ENCODE measurements around the gene PUS10.
"Not testable (repeated sequence)": the region's sequence is repeated elsewhere in the genome, so short reads cannot be mapped to it uniquely, and the experiment has no call there.

Gene PUS10

GRCh38 chr2:61013382-61013781 is 4.7 kb downstream of the PUS10 start:
- no peak overlapping the region for H3K4me2 ChIP-seq (ENCODE audit: insufficient read depth, low read length)
- TF ChIP-seq CTCF (IDR thresholded peaks at IDR 0.05; ENCODE audit: borderline replicate concordance, extremely low read depth, low read length, poor library complexity, severe bottlenecking) (no peak), EZH2 (IDR thresholded peaks at IDR 0.05; ENCODE audit: borderline replicate concordance, low read depth, low read length, severe bottlenecking) (no peak)

GRCh38 chr2:61012303-61012702 is 5.8 kb downstream of the PUS10 start:
- Histone ChIP-seq H3K79me2 (ENCODE audit: insufficient read depth, low read length) (peaks cover 16% of the 10 kb centered on the region), H3K4me1 (ENCODE audit: insufficient read depth, low read length) (peaks cover 19% of the 10 kb centered on the region)
- H3K4me3 ChIP-seq (ENCODE audit: low read depth in 1 of 2, low read length in 2 of 2); H3K27me3 ChIP-seq (ENCODE audit: insufficient read depth, low read length, poor library complexity); H3K9me3 ChIP-seq (ENCODE audit: insufficient read depth, low read length, severe bottlenecking); H3K27ac ChIP-seq (ENCODE audit: low read length); H4K20me1 ChIP-seq (ENCODE audit: insufficient read depth, low read length); H3K4me2 ChIP-seq (ENCODE audit: insufficient read depth, low read length); H2AFZ ChIP-seq (ENCODE audit: low read depth, low read length); H3K9ac ChIP-seq (ENCODE audit: low read depth, low read length); DNase-seq; ATAC-seq (ENCODE audit: insufficient read depth, low read depth); H3K36me3 ChIP-seq (ENCODE audit: insufficient read depth, low read length): not testable (repeated sequence)

More at GRCh38 chr2:61013382-61013781, 4.7 kb downstream of the PUS10 start:
- H2AFZ ChIP-seq (ENCODE audit: low read depth, low read length): no peak overlapping the region
- no peak overlapping the region for H3K9ac ChIP-seq (ENCODE audit: low read depth, low read length)
- peaks cover 4% of the 10 kb centered on the region for H3K36me3 ChIP-seq (ENCODE audit: insufficient read depth, low read length)
- no peak overlapping the region for H3K4me3 ChIP-seq (ENCODE audit: low read depth in 1 of 2, low read length in 2 of 2)
- no peaks in the 10 kb centered on the region for H3K9me3 ChIP-seq (ENCODE audit: insufficient read depth, low read length, severe bottlenecking)
- DNase-seq: no peak
- H3K4me1 ChIP-seq (ENCODE audit: insufficient read depth, low read length): peaks cover 19% of the 10 kb centered on the region
- H3K79me2 ChIP-seq (ENCODE audit: insufficient read depth, low read length): peaks cover 26% of the 10 kb centered on the region
- H4K20me1 ChIP-seq (ENCODE audit: insufficient read depth, low read length): no peaks in the 10 kb centered on the region
- ATAC-seq (ENCODE audit: insufficient read depth, low read depth): no peak
- no peak overlapping the region for H3K27ac ChIP-seq (ENCODE audit: low read length)
- H3K27me3 ChIP-seq (ENCODE audit: insufficient read depth, low read length, poor library complexity): no peaks in the 10 kb centered on the region

DNA sequence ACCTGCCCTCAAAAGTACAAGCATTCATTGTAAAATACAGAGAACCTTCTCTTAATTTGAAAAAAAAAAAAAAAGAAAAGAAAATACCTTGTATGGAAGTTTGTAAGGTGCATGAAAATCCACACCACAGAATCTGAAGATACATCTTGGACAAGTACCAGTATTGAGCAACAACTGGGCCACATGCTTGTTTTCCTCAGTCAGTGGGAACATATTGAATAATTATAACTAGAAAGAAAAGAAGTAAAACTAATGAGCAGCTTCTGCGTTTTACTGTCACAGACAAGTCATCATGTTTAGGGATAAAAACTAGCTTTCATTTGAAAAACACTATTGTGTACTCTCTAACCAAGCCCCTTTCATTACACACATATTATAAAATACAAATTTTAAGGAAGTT is 6.4 kb downstream of the PUS10 start:
- H3K27me3 ChIP-seq (ENCODE audit: insufficient read depth, low read length, poor library complexity): no peaks in the 10 kb centered on the region
- H3K4me3 ChIP-seq (ENCODE audit: low read depth in 1 of 2, low read length in 2 of 2): no peak overlapping the region
- DNase-seq (no peak), ATAC-seq (ENCODE audit: insufficient read depth, low read depth) (no peak)
- no peak overlapping the region for H3K27ac ChIP-seq (ENCODE audit: low read length)
- H3K4me1 ChIP-seq (ENCODE audit: insufficient read depth, low read length): peaks cover 19% of the 10 kb centered on the region
- H3K4me2 ChIP-seq (ENCODE audit: insufficient read depth, low read length): no peak overlapping the region
- peaks cover 4% of the 10 kb centered on the region; the same call in 1 of the 2 replicates for H3K36me3 ChIP-seq (ENCODE audit: insufficient read depth, low read length)
- H3K9me3 ChIP-seq (ENCODE audit: insufficient read depth, low read length, severe bottlenecking): no peaks in the 10 kb centered on the region
- TF ChIP-seq EZH2 (IDR thresholded peaks at IDR 0.05; ENCODE audit: borderline replicate concordance, low read depth, low read length, severe bottlenecking) (no peak), CTCF (IDR thresholded peaks at IDR 0.05; ENCODE audit: borderline replicate concordance, extremely low read depth, low read length, poor library complexity, severe bottlenecking) (no peak)
- H3K9ac ChIP-seq (ENCODE audit: low read depth, low read length): no peak overlapping the region
- H3K79me2 ChIP-seq (ENCODE audit: insufficient read depth, low read length): peaks cover 13% of the 10 kb centered on the region
- no peaks in the 10 kb centered on the region for H4K20me1 ChIP-seq (ENCODE audit: insufficient read depth, low read length)
- no peak overlapping the region for H2AFZ ChIP-seq (ENCODE audit: low read depth, low read length)

DNA sequence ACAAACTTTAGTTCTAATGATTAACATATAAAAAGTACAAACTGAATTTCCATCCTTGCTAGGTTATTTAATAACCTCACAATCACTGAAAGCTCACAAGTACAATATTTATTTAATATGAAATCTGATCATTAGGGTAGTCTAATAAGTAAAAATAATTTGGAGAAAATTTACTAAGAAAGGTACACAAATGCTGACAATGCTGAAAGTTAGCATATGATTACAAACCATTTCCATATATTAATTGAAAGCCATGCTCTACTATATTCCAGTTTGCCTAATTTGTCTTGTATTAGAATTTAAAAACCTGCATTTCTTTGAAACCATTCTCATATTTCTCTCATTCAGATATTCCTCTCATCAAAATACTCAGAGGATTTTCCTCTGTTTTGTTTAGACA is 8.7 kb downstream of the PUS10 start:
- no peaks in the 10 kb centered on the region for H3K4me1 ChIP-seq (ENCODE audit: insufficient read depth, low read length)
- no peak overlapping the region for H2AFZ ChIP-seq (ENCODE audit: low read depth, low read length)
- H3K9me3 ChIP-seq (ENCODE audit: insufficient read depth, low read length, severe bottlenecking): no peaks in the 10 kb centered on the region
- H3K79me2 ChIP-seq (ENCODE audit: insufficient read depth, low read length): no peaks in the 10 kb centered on the region
- no peaks in the 10 kb centered on the region for H3K27me3 ChIP-seq (ENCODE audit: insufficient read depth, low read length, poor library complexity)
- no peak overlapping the region for H3K9ac ChIP-seq (ENCODE audit: low read depth, low read length)
- no peak overlapping the region for H3K4me2 ChIP-seq (ENCODE audit: insufficient read depth, low read length)
- ATAC-seq (ENCODE audit: insufficient read depth, low read depth) (no peak), DNase-seq (no peak)
- no peak for TF ChIP-seq CTCF (IDR thresholded peaks at IDR 0.05; ENCODE audit: borderline replicate concordance, extremely low read depth, low read length, poor library complexity, severe bottlenecking)
- H3K4me3 ChIP-seq (ENCODE audit: low read depth in 1 of 2, low read length in 2 of 2): no peak overlapping the region
- H3K27ac ChIP-seq (ENCODE audit: low read length): no peak overlapping the region
- H4K20me1 ChIP-seq (ENCODE audit: insufficient read depth, low read length): no peaks in the 10 kb centered on the region
- H3K36me3 ChIP-seq (ENCODE audit: insufficient read depth, low read length): peaks cover 4% of the 10 kb centered on the region; the same call in 1 of the 2 replicates

Measured in DND-41 (cell line).